Prostate gland (tissue), 2 donors: ENCODE results near the gene FAM180B.

ENCODE experiments used
- POLR2A ChIP-seq: fragments of 450-650 bp; IDR thresholded peaks from one replicate; pipeline ENCODE4 v1.6.1; 2016; ENCODE audit warnings: antibody characterized with exemption, mild to moderate bottlenecking
- TF ChIP-seq, protein P1 (sequence below), 4 experiments: fragments of 200-600 bp in 2 of 4; fragments of 450-650 bp in 2 of 4; sonication (generic) in 2 of 4; IDR thresholded peaks; 1 replicate in 3 of 4; 2 replicates in 1 of 4; pipeline ENCODE4 v1.5.1; 2016 to 2019; ENCODE audit warnings: antibody characterized with exemption in 4 of 4, mild to moderate bottlenecking in 2 of 4, moderate library complexity in 2 of 4

DNA sequence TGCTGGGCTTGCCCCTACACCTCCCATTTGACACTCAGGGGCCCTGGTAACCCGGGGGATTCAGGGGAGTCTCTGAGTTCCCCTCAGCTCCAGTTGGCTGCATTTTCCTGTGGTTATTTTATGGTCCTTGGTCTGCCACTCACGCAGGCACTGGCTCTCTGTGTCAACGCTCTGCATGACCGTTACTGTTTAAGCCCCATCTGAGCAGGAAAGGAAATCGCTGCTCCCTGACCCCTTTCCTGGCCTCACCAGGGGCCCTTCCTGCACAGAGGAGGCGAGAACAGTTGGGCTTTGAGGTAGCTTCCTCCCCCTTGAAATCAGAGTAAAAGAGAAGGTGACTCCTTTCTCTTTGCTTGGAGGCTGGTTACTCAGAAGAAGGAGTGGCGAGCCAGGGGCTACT lies 5.3 kb downstream of the FAM180B start:
- TF ChIP-seq POLR2A: no peak
- TF ChIP-seq, protein P1, sequence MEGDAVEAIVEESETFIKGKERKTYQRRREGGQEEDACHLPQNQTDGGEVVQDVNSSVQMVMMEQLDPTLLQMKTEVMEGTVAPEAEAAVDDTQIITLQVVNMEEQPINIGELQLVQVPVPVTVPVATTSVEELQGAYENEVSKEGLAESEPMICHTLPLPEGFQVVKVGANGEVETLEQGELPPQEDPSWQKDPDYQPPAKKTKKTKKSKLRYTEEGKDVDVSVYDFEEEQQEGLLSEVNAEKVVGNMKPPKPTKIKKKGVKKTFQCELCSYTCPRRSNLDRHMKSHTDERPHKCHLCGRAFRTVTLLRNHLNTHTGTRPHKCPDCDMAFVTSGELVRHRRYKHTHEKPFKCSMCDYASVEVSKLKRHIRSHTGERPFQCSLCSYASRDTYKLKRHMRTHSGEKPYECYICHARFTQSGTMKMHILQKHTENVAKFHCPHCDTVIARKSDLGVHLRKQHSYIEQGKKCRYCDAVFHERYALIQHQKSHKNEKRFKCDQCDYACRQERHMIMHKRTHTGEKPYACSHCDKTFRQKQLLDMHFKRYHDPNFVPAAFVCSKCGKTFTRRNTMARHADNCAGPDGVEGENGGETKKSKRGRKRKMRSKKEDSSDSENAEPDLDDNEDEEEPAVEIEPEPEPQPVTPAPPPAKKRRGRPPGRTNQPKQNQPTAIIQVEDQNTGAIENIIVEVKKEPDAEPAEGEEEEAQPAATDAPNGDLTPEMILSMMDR (IDR thresholded peaks at IDR 0.05): no peak
